ENCODE data around the gene NINL. TPM values are rescaled to one million over a fixed set of nuclear protein-coding genes. Genes with fewer than 3 reads are reported as not detected.

NINL gene
- total RNA-seq, 1 donor from 2014 or later: 24.8 TPM

Other genes starting within 250 kb of the NINL start
- gene ABHD12, start 194.7 kb downstream of the NINL start, total RNA-seq: 27.7 and 38.2 TPM in 2 replicates
- gene GINS1, start 177.9 kb downstream of the NINL start, total RNA-seq: 10.4 and 20.8 TPM in 2 replicates
- gene NANP, start 38.5 kb upstream of the NINL start, total RNA-seq: 6.8 and 9.2 TPM in 2 replicates
- gene ZNF337, start 111.3 kb upstream of the NINL start, total RNA-seq: 16.6 and 19.1 TPM in 2 replicates

Measured in dermis blood vessel endothelial cell (primary cell).